Neural crest cell (in vitro differentiated cells): Measurements from ENCODE around the gene RPS6KB2. TPM values are rescaled to one million over a fixed set of nuclear protein-coding genes. Genes with fewer than 3 reads are reported as not detected.

Experiments used
- DNase-seq: peaks from one replicate; pipeline ENCODE4 v3.0.0; 2021; ENCODE audit warnings: low read depth, mixed read lengths, low spot score
- H3K27ac Mint-ChIP-seq: one replicate; pipeline ENCODE4 v1.8.0; 2021; ENCODE audit warnings: mild to moderate bottlenecking, mixed read lengths; ENCODE audit not compliant: unreplicated experiment
- H3K27me3 Mint-ChIP-seq: 2 replicates; pipeline ENCODE4 v1.8.0; 2021; ENCODE audit warnings: low read depth, mild to moderate bottlenecking, mixed read lengths
- H3K36me3 Mint-ChIP-seq: 2 replicates; pipeline ENCODE4 v1.8.0; 2021; ENCODE audit warnings: low read depth, mild to moderate bottlenecking, mixed read lengths
- H3K4me1 Mint-ChIP-seq: 2 replicates; pipeline ENCODE4 v1.8.0; 2021; ENCODE audit warnings: mixed read lengths
- H3K4me3 Mint-ChIP-seq: one replicate; pipeline ENCODE4 v1.8.0; 2021; ENCODE audit warnings: mild to moderate bottlenecking, mixed read lengths
- H3K9me3 Mint-ChIP-seq: 2 replicates; pipeline ENCODE4 v1.8.0; 2021; ENCODE audit warnings: mixed read lengths
- CTCF ChIP-seq: fragments of 200-600 bp; sonication (generic); conservative IDR thresholded peaks from 2 replicates; pipeline ENCODE4 v1.5.0; 2021; ENCODE audit warnings: antibody characterized with exemption, mild to moderate bottlenecking
- total RNA-seq: library from RNA; stranded (reverse); gene quantifications from 2 replicates; pipeline ENCODE4 v1.2.1, GENCODE V29; 2021

Gene RPS6KB2
- total RNA-seq, 1 donor from 2014 or later, result 55.0 TPM

GRCh38 chr11:67382276-67383136 is 45.8 kb upstream of the RPS6KB2 start:
- H3K9me3 Mint-ChIP-seq, result no peaks in the 10 kb centered on the region
- no peak overlapping the region for H3K27ac Mint-ChIP-seq
- TF ChIP-seq CTCF, result peak; percentile 98
- H3K27me3 Mint-ChIP-seq, result peaks cover 29% of the 10 kb centered on the region
- peak overlapping the region; percentile 56 for H3K4me3 Mint-ChIP-seq
- H3K4me1 Mint-ChIP-seq, result peaks cover 12% of the 10 kb centered on the region
- no peaks in the 10 kb centered on the region for H3K36me3 Mint-ChIP-seq
- DNase-seq, result peak; percentile 82

- Mint-ChIP-seq H3K27ac (no peak overlapping the region), H3K4me1 (peaks cover 19% of the 10 kb centered on the region), H3K36me3 (no peaks in the 10 kb centered on the region), H3K27me3 (peaks cover 35% of the 10 kb centered on the region), H3K9me3 (no peaks in the 10 kb centered on the region), H3K4me3 (no peak overlapping the region)
- DNase-seq, result no peak
- no peak for TF ChIP-seq CTCF
These were observed 43.4 kb upstream of the RPS6KB2 start for GRCh38 chr11:67384851-67385366.

- no peaks in the 10 kb centered on the region for H3K9me3 Mint-ChIP-seq
- no peak for TF ChIP-seq CTCF
- peaks cover 21% of the 10 kb centered on the region for H3K4me1 Mint-ChIP-seq
- H3K36me3 Mint-ChIP-seq, result no peaks in the 10 kb centered on the region
- H3K4me3 Mint-ChIP-seq, result peak overlapping the region; percentile 75
- no peak overlapping the region for H3K27ac Mint-ChIP-seq
- peaks cover 38% of the 10 kb centered on the region for H3K27me3 Mint-ChIP-seq
- no peak for DNase-seq
These were observed 41.2 kb upstream of the RPS6KB2 start for GRCh38 chr11:67387069-67387468.

GRCh38 chr11:67387518-67387917 is 40.8 kb upstream of the RPS6KB2 start:
- Mint-ChIP-seq H3K27me3 (peaks cover 36% of the 10 kb centered on the region), H3K4me3 (peak overlapping the region; percentile 75), H3K4me1 (peaks cover 23% of the 10 kb centered on the region), H3K36me3 (no peaks in the 10 kb centered on the region), H3K9me3 (no peaks in the 10 kb centered on the region), H3K27ac (no peak overlapping the region)
- no peak for DNase-seq
- no peak for TF ChIP-seq CTCF

GRCh38 chr11:67389477-67389876 is 38.8 kb upstream of the RPS6KB2 start:
- H3K27me3 Mint-ChIP-seq, result peaks cover 33% of the 10 kb centered on the region
- H3K9me3 Mint-ChIP-seq, result no peaks in the 10 kb centered on the region
- H3K36me3 Mint-ChIP-seq, result no peaks in the 10 kb centered on the region
- TF ChIP-seq CTCF, result peak; percentile 64
- H3K4me3 Mint-ChIP-seq, result peak overlapping the region; percentile 90
- peaks cover 29% of the 10 kb centered on the region for H3K4me1 Mint-ChIP-seq
- H3K27ac Mint-ChIP-seq, result peak overlapping the region; percentile 1
- DNase-seq, result peak; percentile 64
